Cerebellar nuclear complex (tissue), 1 donor: Measurements from ENCODE around the gene TUBG1.
"Not testable (repeated sequence)": the region's sequence is repeated elsewhere in the genome, so short reads cannot be mapped to it uniquely, and the experiment has no call there.

Experiments
- DNase-seq, 2 experiments: peaks; one replicate each; lab custom pipeline; 2025; lab: John Stamatoyannopoulos, UW

TUBG1 gene

DNA sequence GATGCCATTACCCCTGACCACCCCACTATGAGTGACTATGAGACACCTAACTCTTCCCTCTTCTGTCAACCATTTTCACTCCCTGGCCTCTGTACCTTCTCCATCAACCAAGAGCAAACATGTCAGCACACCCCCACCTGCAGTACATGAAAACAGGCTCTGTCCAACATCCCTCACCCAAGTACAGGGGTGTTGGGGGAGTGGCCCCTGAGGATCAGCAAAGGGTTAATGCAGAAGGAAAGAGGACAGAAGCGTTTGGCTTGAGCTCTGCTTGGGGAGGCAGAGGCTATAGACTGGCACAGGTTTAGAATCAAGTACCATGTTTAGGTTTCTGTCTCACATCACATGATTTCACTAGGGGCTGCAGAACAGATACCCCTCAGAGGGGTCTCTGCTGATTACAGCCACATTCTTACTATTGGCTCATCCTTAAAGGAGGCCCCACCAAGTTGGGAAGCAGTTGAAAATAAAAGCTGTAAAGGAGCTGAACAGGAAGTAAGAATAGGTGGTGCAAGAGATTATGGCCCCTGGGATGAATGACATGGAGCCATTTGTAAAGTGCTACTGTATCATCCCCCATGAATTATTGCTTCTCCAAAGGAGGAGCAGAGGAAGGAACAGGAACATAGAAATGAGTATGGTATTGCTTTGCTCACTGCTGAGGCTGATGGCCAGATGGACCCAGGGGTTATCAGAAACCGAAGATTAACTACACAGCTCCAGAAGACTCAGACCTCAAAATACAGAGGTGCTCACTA, 29.5 kb upstream of the TUBG1 start:
- DNase-seq = no peak

DNA sequence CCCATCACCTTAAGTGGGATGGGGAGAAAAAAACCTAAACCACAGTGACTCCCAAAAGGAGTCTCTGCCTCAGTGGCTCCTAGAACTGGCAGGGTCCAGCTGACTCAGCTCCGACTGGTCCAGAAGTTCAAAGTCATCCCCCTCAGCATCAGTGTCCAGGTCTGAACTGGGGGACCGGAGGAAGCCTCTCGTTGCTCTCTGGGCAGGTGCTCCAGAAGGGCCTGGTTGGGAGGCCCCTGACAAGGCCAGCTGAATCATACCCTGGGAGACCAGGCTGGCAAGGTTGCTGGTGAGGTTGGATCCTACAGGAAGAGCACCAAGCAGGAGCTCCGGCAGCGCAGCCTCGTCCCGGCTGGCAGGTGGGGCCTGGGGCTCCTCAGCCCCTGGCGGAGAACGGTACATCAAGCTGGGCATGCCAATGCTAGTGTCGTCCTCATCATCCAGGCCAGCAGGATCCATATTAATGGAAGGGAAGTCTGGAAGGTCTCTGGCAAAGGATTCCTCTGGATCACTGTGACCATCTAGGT, 27.7 kb upstream of the TUBG1 start:
- DNase-seq = no peak

DNA sequence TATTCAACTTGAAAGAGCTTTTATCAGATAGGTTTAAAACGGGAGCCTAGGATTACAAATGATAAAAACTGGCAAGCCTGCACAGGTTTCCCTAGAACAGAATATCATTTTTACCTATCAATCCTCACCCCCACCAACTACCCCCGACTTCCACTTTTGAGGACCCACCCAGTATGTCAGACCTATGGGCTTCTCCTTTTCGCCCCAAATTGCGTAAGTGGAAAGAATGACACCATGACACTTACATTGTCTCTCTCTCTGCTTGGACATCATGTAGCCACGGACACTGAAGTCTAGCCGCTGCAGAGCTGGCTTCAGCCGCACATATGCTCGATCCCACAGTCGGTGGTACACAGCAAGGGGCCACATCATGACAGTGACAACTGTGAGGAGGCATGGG, 24.6 kb upstream of the TUBG1 start:
- DNase-seq = no peak

DNA sequence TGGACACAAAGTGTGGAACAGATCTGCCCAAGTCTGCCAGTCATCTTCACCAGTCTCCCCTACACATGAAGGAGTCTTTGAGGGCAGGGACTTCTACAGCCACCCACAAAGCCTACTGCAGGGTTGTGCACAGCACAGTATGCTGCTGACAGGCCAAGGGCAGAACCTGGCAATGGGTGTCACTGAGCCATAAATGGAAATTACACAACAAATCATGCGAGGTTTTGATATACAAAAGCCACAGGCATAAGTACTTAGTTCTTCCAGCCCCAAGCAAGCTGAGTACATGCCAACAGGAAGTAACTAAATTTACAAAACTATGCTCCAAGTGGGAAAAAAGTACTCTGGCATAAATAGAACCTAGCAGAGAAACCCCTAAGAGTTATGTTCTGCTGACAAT, 24.1 kb upstream of the TUBG1 start:
- no peak for DNase-seq

DNA sequence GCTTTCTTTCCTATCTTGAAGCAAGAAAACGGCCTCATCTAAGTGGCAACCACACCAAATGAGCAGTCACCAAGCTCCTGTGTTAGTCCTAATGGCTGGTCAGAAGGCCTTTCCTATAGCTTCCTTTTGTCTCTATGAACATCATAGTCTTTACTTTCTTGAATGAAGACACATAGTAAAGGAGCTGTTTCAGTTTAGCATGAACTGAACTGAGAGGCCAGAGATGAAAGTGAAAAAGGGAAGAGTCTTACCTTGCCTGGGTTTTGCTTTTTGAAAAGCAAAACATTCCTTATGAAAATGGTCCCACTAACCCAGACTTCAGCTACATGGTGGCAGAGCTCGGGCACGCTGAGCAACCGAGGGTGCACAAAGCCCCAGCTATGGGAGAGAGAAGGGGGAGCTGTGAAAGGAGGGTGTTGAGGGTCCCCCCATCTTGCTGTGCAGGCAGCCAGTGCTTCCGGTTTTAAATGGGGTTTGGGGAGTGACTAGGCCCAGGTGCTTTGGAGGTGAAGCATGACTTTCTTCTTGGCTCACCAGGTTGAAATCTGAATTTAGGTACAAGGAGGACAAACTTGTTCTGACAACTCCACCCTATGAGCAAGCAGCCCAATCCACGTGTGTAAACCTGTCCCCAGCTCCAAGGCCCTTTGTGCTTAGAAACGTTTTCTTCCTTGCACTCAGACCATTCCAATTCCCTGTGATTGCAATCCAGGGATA, 22.8 kb upstream of the TUBG1 start:
- DNase-seq = no peak

DNA sequence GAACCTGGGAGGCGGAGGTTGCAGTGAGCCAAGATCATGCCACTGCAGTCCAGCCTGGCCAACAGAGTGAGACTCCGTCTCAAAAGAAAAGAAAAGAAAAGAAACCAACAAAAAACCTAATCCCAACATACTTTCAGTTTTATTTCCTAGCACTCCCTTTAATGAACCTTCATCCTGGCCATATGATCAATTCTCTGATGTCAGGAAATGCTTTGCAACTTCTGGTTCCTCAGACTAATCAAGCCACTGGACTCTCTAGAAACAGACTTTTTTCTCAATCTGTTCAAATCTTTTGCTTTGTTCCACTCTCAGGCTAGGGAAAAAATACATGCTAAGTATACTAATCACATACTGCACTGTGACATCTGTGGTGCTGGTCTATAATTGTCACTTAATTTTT, 18.6 kb upstream of the TUBG1 start:
- no peak for DNase-seq

DNA sequence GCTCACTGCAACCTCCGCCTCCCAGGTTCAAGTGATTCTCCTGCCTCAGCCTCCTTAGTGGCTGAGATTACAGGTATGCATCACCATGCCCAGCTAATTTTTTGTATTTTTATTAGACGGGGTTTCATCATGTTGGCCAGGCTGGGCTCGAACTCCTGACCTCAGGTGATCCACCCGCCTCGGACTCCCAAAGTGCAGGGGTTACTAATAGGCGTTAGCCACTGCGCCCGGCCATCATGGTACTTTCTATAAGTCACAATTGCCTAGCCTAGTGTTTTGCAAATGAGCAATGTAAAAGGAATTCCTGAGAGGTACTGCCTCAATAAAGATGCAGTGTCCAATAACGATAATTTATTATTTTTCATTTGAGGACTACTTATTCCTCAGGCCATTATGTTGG, 18.1 kb upstream of the TUBG1 start:
- no peak for DNase-seq

DNA sequence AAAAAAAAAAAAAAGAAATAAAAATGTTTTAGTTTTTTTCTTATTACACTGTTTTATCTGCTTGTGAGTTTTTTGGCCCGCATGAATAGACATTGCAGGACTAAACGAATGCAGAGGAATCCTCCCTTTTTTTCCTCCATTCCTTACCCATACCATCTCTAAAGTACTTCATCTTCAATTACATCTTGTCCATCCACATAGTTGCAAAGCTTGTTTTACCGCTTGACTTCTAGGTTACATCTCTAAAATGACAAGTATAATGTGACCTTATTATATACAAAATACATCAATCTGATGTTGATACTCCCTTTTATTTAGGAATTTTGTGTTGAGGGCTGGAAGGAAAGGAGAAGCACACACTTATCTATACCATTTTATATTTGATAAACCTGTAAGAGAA, 13.1 kb upstream of the TUBG1 start:
- no peak for DNase-seq

DNA sequence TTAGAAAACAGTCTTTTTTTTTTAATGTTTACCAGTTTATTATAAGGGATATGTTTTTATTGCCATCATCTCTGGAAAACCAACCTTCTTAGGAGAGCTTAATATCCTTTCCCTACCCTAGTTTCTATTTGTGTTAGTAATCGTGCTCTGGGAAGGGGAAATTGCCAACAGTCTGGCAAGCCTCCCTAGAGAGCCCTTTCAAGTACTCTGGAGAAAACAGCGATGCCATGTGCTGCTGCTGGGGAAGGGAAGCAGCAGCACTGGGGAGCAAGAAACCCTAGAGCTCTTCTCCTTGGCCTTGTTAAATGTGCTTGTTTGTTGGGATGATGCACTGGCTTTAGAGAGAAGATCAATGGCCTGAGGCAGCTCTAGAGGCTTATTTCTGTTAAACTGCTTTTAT, 10.6 kb upstream of the TUBG1 start:
- DNase-seq = no peak

DNA sequence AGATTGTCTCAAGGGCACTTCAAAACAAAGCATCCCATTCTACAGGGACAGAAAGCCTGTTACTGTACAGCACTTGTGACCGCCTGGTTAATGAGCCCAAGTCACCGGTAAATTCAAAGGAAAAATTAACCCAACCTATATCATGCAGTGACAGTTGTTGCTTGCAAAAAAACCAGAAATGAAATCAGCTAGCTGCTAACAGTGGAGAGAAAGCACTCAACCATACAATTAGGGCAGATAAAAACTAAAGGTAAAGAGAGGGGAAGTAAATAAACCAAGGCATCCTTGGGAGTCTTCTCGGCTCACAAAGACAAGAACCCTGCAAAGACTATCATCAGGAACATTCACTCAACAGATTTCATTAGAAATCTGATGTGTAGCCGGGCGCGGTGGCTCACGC, 6.2 kb upstream of the TUBG1 start:
- no peak for DNase-seq

DNA sequence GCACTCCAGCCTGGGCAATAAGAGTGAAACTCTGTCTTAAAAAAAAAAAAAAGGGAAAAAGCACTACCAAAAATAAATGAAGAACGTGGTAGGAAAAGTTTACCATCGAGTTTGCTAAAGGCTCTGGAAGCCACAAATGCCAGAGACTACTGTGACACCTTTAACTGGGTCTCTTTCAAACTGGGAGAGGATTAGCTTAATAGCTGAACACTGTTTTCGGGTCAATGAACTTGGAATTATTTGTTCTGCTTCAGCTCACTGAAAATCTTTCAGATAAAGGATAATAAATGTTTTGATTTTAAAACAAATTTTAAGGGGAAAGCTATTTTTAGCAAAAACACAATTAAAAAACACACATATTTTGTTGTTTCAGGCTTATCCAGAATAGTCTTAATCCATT, 1.7 kb upstream of the TUBG1 start:
- DNase-seq = no peak

DNA sequence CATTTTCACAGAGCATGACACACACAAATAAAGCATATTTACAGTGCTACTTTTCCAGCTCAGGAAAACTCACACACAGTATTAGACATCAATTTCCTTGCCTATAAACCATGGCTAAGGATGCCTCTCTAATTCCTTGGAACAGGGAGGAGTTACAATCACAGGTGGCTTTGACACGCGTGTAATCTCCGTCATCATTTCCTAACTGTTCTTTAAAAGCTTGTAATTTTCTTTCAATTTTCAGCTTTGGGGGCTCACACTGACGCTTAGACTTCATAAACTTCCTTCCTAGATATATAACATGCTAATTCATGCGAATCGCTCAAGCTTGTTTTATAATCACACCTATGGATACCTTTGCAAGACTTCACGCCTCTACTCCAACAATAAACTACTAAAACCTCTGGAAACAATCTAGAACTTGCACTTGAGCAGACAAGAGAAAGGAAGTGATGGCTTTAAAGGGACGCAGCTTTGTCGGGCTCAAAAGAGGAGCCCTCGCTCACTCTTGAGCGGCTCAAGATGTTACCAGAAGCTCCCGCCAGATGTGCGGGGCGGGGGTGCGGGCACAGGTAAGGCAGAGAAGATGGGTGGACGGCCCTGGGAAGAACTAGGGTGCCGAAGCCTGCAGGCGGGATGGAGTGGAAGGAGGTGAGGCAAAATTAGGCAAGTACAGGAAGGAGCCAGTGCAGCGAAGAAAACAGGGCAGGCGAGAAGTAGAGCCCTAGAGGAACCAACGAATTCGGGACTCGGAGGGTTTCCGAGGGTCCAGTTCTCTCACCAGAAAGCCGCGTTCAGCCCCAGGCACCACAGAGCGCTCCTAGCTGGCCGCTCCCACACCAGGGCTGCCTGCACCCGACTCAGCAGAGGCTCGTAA, 940 bp upstream of the TUBG1 start:
- DNase-seq = no peak

DNA sequence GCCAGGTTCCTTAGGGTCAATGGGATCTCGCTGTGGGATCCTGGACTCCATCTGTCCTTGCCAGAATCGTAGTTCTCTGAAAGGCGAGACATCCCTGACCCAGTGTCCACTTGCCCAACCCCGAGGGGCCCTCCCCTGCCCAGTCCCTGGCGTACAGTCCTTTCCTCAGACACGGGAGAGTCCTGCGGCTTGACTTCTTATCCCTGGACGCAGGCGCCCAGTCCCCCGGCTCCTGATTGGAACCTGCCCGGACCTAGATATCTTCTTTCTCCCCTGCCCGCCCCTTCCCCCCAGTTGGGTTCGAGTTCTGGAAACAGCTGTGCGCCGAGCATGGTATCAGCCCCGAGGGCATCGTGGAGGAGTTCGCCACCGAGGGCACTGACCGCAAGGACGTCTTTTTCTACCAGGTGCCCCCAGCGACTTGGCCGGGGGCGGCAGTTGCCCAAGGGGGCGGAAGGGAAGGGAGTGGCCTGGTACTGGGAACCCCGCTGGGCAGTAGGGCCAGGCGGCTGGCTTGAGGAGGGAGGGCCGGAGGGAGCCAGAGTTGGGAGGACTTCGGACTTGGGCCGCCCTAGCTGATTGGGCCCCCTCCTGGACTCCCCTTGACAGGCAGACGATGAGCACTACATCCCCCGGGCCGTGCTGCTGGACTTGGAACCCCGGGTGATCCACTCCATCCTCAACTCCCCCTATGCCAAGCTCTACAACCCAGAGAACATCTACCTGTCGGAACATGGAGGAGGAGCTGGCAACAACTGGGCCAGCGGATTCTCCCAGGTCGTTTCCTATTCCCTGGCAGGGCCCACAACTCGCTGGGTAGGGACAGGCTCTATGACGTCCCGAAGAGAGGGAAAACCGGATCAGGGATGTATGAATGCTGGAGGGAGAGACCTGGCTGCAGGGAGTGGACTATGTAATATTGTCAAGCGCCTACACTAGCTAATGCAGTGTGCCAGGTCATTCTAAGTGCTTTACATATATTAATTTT, 625 bp downstream of the TUBG1 start:
- not testable (repeated sequence) for DNase-seq

DNA sequence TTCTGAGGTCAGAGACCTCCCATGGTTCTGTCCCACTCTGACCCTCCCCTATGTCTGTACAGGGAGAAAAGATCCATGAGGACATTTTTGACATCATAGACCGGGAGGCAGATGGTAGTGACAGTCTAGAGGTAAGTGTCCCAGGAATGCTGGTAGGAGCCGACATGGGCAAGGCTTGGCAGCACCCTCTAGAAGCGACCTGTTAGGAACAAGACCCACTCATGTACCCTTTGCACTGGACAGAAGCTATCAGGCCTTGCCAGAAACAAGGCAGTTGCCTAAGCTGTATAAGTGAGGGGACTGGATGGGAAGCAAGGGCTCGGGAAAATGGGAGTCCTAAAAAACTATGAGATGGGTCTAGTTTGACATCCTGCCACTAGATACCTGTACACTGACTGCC, 2.5 kb downstream of the TUBG1 start:
- DNase-seq = no peak

DNA sequence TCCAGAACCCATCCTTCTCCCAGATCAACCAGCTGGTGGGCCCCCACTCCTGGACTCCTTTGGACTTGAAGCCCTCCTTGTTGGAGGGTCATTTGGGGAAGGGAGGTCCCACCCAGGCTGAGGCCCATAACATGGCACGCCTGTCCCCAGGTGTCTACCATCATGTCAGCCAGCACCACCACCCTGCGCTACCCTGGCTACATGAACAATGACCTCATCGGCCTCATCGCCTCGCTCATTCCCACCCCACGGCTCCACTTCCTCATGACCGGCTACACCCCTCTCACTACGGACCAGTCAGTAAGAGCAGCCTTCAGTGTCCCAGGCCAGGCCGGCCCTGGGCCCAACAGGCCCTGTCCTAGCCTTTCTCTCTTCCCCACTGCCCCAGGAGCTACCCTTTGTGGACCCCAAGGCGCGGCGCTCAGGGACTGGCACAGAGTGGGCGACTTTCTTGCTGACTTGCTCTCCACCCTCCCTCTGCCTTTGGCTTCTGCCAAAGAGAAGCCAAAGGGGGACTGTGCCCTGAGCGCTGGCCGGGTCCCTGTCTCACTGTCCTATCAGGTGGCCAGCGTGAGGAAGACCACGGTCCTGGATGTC, 4.3 kb downstream of the TUBG1 start:
- DNase-seq = no peak

DNA sequence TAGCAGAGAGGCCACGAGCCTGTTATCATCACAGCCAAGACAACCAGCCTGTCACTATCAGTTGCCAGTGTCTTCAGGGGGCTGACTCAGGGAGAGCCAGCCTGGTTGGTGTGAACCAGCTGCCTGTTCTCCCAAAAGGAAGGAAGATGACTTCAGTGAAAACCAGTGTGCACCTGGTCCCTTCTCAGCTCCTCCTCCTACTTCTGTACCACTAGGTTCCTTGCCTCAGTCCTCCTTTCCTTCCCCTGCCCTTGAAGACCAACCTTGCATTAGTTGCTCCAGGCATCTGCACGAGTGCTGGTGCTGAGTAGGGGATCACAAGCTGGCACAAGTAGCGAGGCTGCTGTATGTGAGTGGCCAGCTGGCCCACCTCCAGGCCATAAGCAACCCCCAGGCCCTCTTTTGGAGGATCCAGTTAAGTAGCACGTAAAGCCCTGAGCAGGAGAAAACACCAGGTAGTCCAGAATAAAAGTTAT, 8.5 kb downstream of the TUBG1 start:
- DNase-seq = no peak

DNA sequence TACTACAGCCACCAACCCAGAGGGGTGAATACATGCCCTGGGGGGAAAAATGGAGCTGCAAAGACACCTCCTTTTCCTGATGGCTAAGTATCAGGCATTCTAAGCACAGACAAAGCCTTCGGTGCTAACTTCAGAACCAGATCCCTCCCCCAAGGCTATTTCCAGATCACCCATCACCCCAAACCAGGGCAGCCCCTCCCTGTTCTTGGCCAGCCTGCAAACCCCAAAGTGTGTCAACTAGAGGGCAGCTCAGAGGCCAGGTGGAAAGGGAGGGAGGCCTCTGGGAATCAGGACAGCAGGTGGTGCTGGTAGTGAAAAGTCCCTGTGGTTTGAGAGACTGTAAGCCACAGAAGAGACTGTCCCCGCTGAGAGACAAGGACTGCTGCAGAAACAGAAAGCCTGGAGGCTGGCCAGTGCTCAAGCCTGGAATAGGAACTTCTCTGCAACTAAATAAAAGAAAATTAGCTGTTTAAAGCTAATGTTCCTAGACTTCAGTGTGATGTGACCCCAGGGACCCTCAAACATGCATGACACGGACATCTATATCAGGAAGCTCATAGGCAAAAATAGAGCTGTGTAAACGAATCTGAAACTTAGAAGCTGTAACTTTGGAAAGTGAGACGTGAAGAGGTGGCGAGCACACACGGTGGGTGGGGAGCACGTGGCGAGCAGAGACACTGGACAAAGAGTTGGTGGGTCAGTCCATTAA, 9.1 kb downstream of the TUBG1 start:
- no peak for DNase-seq

DNA sequence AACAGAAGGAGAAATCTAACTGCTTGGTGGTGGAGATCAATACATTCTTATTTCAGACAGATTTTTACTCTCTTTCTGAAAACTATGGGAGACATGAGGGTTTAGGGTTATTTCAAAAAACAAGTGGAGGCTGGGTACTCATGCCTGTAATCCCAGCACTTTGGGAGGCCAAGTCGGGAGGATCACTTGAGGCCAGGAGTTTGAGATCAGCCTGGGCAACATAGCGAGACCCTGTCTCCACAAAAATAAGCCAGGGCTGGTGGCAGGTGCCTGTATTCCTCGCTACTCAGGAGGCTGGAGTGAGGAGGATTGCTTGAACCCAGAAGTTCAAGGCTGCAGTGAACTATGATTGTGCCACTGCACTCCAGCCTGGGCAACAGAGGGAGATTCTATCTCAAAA, 12.5 kb downstream of the TUBG1 start:
- DNase-seq = not testable (repeated sequence)

DNA sequence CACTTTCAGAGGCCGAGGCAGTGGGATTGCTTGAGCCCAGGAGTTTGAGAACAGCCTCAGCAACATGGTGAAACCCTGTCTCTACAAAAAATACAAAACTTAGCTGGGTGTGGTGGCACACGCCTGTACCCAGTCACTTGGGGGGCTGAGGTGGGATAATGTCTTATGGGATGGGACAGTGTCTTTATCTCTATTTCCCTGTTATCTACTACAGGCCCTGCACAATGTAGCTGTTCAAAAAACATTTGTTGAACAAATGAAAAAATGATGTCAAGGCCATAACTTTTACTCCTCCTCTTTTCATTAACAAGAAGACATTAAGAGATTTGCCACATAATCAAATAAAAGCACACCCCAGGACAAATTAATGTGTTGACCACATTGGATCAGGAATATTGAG, 13.8 kb downstream of the TUBG1 start:
- DNase-seq = no peak
